ENCODE measurements around the gene UGT2B11.

DNA sequence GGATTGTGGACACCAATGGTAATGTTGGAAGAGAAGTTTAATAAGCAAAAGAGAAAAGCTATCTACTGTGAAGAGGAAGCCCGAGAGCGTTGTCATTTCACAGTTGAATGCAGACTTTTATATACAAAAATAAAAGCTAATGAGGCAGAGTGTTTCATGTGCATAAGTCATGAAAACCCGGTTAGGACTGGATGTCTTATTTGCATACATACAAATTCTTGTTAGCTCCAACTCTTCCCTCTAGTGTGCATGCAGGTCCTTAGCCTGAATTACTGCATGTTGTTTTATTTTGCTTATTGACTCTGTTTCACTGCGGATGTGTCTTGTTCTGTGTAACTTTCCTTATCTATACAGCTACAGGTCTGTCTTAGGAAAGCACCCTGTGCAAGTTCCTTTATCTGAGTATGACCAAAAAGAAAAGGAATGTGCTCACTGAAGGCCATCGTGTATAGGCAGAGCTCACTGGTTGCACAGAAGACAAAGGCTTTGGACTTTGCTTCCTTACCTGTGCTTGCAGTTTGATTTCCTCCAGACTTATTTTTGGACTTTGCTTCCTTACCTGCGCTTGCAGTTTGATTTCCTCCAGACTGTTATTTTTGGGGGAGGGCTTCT, 25.1 kb upstream of the UGT2B11 start:
- TF ChIP-seq, protein P1, sequence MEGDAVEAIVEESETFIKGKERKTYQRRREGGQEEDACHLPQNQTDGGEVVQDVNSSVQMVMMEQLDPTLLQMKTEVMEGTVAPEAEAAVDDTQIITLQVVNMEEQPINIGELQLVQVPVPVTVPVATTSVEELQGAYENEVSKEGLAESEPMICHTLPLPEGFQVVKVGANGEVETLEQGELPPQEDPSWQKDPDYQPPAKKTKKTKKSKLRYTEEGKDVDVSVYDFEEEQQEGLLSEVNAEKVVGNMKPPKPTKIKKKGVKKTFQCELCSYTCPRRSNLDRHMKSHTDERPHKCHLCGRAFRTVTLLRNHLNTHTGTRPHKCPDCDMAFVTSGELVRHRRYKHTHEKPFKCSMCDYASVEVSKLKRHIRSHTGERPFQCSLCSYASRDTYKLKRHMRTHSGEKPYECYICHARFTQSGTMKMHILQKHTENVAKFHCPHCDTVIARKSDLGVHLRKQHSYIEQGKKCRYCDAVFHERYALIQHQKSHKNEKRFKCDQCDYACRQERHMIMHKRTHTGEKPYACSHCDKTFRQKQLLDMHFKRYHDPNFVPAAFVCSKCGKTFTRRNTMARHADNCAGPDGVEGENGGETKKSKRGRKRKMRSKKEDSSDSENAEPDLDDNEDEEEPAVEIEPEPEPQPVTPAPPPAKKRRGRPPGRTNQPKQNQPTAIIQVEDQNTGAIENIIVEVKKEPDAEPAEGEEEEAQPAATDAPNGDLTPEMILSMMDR (IDR thresholded peaks at IDR 0.05) = peak in 1 of 5 experiments; percentile 14
- no peak for TF ChIP-seq POLR2A (IDR thresholded peaks at IDR 0.05)
